HG03558 (cell line): ENCODE measurements around the gene MATN1.
A peak's percentile ranks its signal among the peaks of the same experiment; 100 is the strongest.

ENCODE experiments used
- ATAC-seq: cut with Tn5 transposase; IDR thresholded peaks from one replicate; pipeline ENCODE4 v1.9.1; 2021; ENCODE audit warnings: moderate number of reproducible peaks; ENCODE audit not compliant: unreplicated experiment; ENCODE audit errors: extremely low read depth

MATN1 gene

GRCh38 chr1:30720271-30721223 is 2.8 kb downstream of the MATN1 start:
- no peak for ATAC-seq

GRCh38 chr1:30719406-30720270 is 3.7 kb downstream of the MATN1 start:
- no peak for ATAC-seq

GRCh38 chr1:30718636-30719405 is 4.6 kb downstream of the MATN1 start:
- ATAC-seq, result no peak

GRCh38 chr1:30718091-30718635 is 5.2 kb downstream of the MATN1 start:
- peak; percentile 67 for ATAC-seq

GRCh38 chr1:30716646-30717045 is 6.7 kb downstream of the MATN1 start:
- no peak for ATAC-seq

GRCh38 chr1:30715886-30716285 is 7.5 kb downstream of the MATN1 start:
- ATAC-seq, result no peak

- ATAC-seq, result no peak
Measured at GRCh38 chr1:30715216-30715615, 8.2 kb downstream of the MATN1 start.

GRCh38 chr1:30714536-30715090 is 8.8 kb downstream of the MATN1 start:
- no peak for ATAC-seq

GRCh38 chr1:30714025-30714424 is 9.4 kb downstream of the MATN1 start:
- ATAC-seq, result no peak

- ATAC-seq, result no peak
Measured at GRCh38 chr1:30713311-30713710, 10.1 kb downstream of the MATN1 start.

- no peak for ATAC-seq
Measured at GRCh38 chr1:30712583-30712982, 10.8 kb downstream of the MATN1 start.

GRCh38 chr1:30710407-30710806 is 13.0 kb downstream of the MATN1 start:
- no peak for ATAC-seq

GRCh38 chr1:30708361-30708728 is 15.0 kb downstream of the MATN1 start:
- no peak for ATAC-seq

GRCh38 chr1:30707412-30708360 is 15.7 kb downstream of the MATN1 start:
- ATAC-seq, result no peak

GRCh38 chr1:30706528-30706927 is 16.9 kb downstream of the MATN1 start:
- ATAC-seq, result no peak

- ATAC-seq, result no peak
Measured at GRCh38 chr1:30705698-30706097, 17.7 kb downstream of the MATN1 start.

GRCh38 chr1:30704765-30705509 is 18.4 kb downstream of the MATN1 start:
- ATAC-seq, result no peak

- no peak for ATAC-seq
Measured at GRCh38 chr1:30704271-30704670, 19.1 kb downstream of the MATN1 start.
